NCI-H1105 treated with DMSO at 0.1 percent for 48 hours (cell line): ENCODE results near the gene CTNNA3.

Source experiments
- DNase-seq: peaks from one replicate; lab custom pipeline; 2025; lab: John Stamatoyannopoulos, UW

CTNNA3 gene

GRCh38 chr10:67665491-67665890 lies 30.5 kb downstream of the CTNNA3 start:
- DNase-seq, result no peak

GRCh38 chr10:67664942-67665341 lies 31.1 kb downstream of the CTNNA3 start:
- no peak for DNase-seq

GRCh38 chr10:67663449-67664087 lies 32.4 kb downstream of the CTNNA3 start:
- DNase-seq, result no peak

GRCh38 chr10:67662415-67662814 lies 33.6 kb downstream of the CTNNA3 start:
- DNase-seq, result no peak

- no peak for DNase-seq
Observed at GRCh38 chr10:67659497-67659896, 36.5 kb downstream of the CTNNA3 start.

GRCh38 chr10:67657775-67658174 lies 38.2 kb downstream of the CTNNA3 start:
- no peak for DNase-seq

GRCh38 chr10:67650558-67650957 lies 45.4 kb downstream of the CTNNA3 start:
- no peak for DNase-seq

GRCh38 chr10:67648613-67649229 lies 47.3 kb downstream of the CTNNA3 start:
- DNase-seq, result no peak

GRCh38 chr10:67630904-67631303 lies 65.1 kb downstream of the CTNNA3 start:
- no peak for DNase-seq

- DNase-seq, result no peak
Observed at GRCh38 chr10:67629461-67629971, 66.5 kb downstream of the CTNNA3 start.

GRCh38 chr10:67622984-67623383 lies 73.0 kb downstream of the CTNNA3 start:
- DNase-seq, result no peak

- DNase-seq, result no peak
Observed at GRCh38 chr10:67622511-67622910, 73.5 kb downstream of the CTNNA3 start.

- DNase-seq, result no peak
Observed at GRCh38 chr10:67621834-67622233, 74.2 kb downstream of the CTNNA3 start.

GRCh38 chr10:67618116-67618515 lies 77.9 kb downstream of the CTNNA3 start:
- no peak for DNase-seq

- DNase-seq, result no peak
Observed at GRCh38 chr10:67612577-67613537, 83.1 kb downstream of the CTNNA3 start.

GRCh38 chr10:67612176-67612575 lies 83.8 kb downstream of the CTNNA3 start:
- no peak for DNase-seq

GRCh38 chr10:67609996-67610793 lies 85.8 kb downstream of the CTNNA3 start:
- DNase-seq, result no peak

- no peak for DNase-seq
Observed at GRCh38 chr10:67608001-67608400, 88.0 kb downstream of the CTNNA3 start.

- no peak for DNase-seq
Observed at GRCh38 chr10:67607472-67607871, 88.5 kb downstream of the CTNNA3 start.

GRCh38 chr10:67606572-67606971 lies 89.4 kb downstream of the CTNNA3 start:
- no peak for DNase-seq

- no peak for DNase-seq
Observed at GRCh38 chr10:67603701-67604100, 92.3 kb downstream of the CTNNA3 start.

- DNase-seq, result no peak
Observed at GRCh38 chr10:67603086-67603485, 92.9 kb downstream of the CTNNA3 start.
